Measurements from ENCODE around the gene PF4V1.
A peak's percentile ranks its signal among the peaks of the same experiment; 100 is the strongest.

Gene PF4V1, protein sequence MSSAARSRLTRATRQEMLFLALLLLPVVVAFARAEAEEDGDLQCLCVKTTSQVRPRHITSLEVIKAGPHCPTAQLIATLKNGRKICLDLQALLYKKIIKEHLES

DNA sequence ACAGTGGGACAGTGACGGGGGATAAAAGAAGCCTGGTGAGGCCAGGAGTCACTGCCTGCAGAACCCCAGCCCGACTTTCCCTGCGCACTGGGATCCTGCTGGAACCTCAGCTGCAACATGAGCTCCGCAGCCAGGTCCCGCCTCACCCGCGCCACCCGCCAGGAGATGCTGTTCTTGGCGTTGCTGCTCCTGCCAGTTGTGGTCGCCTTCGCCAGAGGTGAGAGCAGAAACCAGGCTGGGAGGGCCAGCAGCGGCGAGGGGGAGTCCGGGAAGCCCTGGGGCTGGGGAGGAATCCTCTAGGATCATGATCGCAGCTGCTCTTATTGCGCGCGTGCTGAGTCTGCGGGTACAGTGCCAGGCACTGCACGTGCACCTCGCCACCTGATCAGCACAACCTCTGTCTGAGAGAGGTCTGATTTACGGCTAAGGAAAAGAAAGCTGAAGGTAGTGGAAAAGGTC is at the start of gene PF4V1:
Gene PF4V1, plus strand, starts transcription at position 51 of the 459 bp plus-strand sequence. Its CDS starts 67 bp downstream, at position 118.
- DNase-seq, result no peak

DNA sequence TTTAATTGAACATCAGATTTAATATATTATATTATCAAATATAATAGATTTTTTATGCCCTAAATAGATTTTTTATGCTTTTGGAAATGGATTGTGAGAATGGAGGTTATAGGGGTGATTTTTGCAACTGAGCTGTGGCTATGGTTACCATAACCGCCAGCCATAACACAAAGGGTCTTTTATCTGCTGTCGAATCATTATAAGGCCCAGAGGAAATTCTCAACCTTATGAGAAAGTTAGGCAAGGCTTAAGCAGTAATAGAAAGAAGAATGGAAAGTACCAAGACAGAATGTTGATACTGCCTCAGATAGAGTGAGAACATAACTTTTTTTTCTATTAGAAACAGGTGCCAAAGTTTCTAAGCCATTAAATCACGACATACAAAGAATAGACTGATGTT is 42.9 kb upstream of the PF4V1 start:
- no peak for DNase-seq

DNA sequence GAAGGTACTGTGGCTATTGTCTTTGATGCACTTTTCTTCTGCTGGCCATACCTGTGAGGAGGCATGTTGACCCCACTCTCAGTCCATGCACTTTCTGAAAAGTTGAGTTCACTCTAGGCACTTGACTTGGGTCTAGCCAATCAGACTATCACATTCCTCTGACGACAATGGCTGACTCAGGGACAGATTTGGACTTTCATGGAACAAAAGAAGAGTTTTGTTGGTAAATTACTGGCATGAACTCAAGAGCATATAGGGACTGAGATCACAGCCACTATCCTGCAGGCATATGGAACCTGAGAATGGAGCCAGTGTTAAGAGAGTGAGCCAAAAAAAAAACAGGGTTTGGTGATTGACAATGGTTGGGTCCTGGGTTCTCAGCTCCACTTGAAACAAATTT is 41.3 kb upstream of the PF4V1 start:
- no peak for DNase-seq

DNA sequence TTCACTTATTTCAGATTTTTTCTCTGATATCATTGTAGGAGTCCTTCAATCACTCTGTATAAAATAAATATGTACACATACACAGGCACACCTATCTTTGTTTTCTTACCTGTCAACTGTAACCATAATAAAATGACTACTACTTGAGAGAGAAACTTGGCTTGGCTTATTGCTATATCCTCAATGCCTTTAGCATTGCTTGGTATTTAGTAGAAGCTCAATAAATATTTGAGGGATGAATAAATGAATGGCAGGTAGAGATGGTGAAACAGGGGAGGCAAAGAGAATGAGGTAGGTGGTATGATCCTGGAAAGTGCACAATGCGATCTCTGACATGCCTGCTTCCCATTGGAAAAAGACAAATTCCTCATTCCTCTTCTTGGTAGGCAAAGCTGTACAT is 38.4 kb upstream of the PF4V1 start:
- no peak for DNase-seq

DNA sequence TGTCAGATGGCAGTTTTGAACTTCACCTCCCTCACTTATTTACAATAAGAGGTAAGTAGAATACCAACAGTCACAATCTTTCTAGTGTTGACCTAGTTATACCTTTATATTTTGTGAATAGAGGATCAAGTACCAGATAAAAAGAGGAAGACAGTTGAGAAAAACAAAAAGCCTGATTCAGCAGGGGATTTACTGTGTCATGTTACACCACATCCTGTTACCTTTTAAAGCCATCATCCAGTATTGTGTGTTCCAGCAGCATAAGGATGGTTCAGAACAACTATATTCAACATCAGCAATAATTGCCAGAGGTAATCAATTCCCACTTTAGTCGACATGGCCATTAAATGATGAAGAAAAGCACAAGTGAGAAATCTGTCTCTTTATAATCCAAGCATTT is 38.0 kb upstream of the PF4V1 start:
- DNase-seq, result peak; percentile 78

DNA sequence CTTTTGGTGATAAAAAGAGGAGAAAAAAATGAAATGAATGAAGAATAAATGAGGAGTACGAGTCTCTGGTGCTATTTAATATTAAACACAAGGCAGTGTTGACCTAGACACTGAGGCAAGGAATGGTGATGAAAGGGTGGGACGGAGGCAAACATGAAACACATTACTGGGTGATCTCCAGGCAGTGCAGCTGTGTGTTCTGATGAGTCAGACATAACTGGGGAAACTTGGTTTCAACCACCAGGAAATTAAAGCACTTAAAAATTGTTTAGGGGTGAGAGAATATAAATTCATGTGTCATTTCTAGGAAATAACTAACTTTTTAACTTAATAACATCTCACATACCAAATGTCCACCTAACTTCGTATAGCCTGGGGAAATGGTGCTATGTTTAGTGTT is 36.3 kb upstream of the PF4V1 start:
- peak; percentile 79 for DNase-seq

DNA sequence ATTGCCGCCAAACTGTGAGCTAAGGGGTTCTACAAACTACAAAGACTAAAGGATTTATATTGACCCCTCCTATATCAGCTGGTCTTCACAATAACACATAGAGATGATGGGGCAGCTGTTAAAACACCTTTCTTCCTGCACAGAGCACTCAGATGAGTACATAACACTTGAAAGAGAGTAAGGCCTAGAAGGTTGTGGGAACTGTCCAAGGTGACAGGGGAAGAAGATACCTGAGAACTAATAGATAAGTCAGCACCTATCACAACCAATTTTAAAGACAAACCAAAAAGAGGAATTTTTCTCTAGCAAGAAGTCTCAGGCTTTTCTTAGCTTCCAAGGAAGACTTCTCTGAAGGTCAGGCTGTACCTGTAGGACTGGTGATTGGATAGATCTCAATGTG is 35.8 kb upstream of the PF4V1 start:
- DNase-seq, result no peak

DNA sequence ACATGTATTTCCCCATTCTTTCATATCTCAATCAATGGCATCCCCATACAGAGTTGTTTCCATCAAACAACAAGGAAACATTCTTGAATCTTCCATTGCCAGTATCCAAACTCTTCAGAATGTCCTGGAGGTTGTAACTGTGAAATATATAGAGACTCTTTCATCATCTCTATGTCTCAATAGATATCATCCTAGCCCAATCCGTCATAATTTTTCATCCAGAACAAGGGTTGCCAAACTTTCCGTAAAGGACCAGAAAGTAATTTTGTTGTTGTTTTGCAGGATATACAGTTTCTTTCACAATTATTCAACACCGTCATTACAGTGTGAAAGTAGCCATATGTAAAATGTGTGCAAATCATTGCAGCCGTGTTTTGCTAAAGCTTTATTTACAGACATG is 31.8 kb upstream of the PF4V1 start:
- peak; percentile 38 for DNase-seq

DNA sequence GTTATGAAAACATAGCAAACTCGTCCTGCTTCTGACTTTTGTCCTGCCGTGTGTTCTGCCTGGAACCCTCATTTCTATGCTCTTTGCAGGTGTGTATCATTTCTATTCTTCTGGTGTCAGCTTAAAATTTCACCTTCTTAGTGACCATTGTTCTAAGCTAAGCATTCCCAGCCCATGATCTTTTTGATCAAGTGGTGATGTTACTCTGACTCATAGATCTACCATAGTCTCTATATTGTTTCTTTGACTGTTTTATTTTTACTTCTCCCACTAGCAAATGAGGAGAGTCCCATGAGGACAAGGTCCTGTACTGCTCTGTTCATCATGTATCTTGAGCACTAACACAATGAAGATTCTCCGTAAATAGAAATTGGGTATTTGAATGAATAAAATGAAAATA is 30.7 kb upstream of the PF4V1 start:
- no peak for DNase-seq

DNA sequence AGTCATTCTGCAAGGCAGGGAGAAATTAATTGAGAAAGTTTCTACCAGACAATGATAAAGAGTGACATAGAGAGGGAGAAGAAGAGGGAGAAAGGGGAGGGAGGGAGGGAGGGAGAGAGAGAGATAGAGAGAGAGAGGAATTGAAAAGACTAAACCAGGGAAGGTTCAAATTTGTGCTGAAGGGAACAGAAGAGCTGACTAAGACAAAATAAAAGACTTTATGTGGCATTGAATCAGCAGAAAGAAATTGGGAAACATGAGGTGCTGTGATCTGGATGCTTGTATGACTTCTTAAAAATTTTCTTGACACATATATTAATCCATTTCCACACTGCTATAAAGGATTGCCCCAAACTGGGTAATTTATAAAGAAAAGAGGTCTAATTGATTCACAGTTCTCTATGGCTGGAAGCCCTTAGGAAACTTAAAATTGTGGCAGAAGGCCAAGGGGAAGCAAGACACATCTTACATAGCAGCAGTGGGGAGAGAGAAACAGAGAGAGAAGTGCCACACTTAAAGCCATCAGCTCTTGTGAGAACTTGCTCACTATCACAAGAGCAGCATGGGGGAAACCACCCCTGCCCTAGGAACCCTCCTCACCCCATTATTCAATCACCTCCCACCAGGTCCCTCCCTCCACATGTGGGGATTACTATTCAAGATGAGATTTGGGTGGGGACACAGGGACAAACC is 30.1 kb upstream of the PF4V1 start:
- DNase-seq, result peak; percentile 71

DNA sequence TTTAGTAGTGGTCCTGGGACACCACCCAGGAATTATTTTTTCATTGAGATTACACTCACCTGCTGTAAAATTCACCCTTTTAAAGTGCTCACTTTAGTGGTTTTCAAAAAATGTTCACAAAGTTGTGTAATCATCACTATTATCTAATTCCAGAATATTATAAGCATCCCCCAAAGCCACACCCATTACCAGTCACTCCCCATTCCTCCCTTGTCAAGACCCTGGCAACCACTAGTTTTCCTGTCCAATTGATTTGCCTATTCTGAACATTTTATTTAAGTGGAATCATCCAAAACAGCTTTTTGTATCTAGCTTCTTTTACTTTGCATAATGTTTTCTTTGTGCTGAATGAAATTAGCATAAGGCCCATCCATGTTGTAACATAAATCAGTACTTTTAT is 29.3 kb upstream of the PF4V1 start:
- no peak for DNase-seq

DNA sequence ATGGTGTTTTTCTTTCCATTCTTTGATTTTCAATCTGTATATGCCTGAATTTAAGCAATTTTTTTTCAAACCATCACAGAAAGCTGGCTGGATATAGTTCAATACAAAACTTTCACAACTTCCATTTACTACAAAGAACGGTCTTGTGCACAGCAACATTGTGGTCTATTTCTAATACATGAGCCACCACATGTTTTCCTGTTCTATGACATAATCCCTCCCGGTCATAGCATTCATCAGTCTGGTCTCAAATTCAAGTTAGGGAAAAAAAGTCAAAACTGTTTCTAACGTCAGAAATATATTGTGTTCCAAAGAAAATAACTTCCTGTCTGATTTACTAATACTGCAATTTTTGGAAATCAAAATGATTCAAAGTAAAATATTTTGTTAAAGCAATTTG is 24.1 kb upstream of the PF4V1 start:
- peak; percentile 83 for DNase-seq

DNA sequence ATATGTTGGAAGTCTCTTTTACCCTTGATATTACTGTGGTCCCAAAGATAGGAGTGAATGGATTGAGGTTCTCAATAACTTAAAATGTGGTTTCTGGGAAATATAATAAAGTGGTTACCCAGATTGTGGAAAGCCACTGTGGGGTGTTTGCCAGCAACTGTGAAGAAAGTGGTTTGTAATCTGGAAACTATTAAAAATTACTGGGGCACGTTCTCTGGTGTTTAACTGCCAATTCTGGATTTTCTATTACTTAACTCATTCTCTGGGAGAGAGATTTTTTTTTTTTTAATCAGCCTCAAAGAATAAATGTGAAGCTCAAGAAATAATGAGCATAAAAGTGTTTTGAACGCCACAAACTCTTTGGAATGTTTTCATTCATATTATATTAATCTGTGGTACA is 21.5 kb upstream of the PF4V1 start:
- DNase-seq, result no peak

DNA sequence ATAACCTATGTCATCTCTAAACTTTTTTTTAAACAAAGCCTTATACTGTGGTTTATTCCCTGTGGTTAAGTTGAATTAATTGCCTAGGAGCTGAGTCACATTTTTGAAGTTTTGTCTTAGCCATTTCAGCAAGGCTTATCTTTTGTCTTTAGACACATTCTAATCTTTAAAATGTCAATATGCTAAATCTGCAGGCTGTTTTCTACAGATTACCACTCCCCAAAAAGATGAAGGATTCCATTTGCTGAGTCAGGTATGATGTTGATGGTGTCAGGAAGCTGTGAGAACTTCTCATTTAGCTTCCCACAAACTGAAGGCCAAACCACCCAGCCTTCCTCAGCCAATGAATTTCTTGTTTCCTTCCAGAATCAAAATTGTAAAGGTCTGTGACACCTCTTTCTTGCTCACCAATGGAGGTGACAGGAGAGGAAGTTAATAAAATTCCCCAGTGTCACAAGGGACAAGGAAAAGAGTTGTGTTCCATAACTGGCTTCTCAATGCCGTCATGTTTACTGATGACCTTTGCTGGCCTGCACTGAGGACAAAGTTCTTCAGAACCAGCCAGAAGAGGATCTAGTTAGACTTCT is 20.4 kb upstream of the PF4V1 start:
- DNase-seq, result no peak

DNA sequence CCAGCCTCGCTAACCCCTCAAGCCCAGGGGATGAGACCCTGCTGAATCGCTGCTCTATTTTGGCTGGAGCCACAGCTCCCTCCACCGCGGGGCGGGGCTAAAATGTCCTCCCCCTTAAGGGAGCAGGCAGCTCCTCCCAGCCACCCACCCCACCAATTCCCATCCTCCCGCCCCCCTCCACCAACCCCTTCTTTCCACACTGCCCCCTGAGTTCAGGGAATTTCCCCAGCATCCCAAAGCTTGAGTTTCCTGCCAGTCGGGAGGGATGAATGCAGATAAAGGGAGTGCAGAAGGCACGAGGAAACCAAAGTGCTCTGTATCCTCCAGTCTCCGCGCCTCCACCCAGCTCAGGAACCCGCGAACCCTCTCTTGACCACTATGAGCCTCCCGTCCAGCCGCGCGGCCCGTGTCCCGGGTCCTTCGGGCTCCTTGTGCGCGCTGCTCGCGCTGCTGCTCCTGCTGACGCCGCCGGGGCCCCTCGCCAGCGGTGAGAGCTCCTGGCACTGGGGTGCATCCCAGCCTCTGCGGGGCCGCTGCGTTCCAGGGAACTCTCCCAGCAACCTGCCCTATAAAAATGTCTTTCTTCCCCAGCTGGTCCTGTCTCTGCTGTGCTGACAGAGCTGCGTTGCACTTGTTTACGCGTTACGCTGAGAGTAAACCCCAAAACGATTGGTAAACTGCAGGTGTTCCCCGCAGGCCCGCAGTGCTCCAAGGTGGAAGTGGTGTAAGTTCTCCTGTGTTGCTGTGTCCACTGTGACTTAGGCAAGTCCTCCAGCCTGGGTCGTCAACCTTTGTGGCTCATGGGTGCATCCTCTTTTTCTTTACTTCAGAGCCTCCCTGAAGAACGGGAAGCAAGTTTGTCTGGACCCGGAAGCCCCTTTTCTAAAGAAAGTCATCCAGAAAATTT is 16.5 kb upstream of the PF4V1 start, which contains the start of gene CXCL6:
Gene CXCL6, plus strand, starts transcription at position 306 of the 907 bp plus-strand sequence. Its CDS starts 73 bp downstream, at position 379.
- peak; percentile 12 for DNase-seq

DNA sequence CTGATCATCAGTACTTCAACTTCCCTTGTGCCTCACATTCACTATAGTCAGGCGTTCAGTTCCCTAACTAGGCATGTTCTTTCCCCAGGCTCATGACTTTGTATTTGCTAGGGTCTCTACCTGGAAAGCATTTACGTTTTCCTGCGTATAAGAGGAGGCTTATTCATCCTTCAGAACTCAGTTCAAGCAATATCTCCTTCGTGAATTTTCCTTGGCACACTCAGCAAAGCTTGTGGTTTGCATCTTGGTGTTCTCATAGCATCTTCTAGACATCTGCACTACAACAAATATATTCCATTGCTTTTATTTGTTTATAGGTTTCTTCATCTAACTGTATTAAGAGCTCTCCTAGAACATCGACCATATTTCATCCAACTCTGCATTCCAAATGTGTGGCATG is 14.0 kb upstream of the PF4V1 start:
- no peak for DNase-seq

DNA sequence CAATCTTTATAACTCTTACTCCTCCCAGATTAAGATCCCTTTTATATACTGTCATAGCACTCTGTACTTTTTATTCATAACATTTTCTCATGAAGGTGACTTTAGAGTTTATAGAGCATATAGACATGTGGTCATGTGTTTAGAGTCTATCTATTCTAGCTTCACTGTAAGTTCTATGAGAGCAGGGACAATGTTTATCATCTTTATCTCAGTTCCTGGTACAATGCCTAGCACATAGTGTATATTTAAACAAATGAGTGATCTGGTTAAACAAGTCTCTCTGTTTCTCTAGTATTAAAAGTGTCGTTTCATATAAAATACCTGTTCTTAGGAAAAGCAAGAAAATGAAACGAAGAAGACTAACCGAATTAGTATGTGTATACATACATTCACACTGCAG is 13.4 kb upstream of the PF4V1 start:
- no peak for DNase-seq

DNA sequence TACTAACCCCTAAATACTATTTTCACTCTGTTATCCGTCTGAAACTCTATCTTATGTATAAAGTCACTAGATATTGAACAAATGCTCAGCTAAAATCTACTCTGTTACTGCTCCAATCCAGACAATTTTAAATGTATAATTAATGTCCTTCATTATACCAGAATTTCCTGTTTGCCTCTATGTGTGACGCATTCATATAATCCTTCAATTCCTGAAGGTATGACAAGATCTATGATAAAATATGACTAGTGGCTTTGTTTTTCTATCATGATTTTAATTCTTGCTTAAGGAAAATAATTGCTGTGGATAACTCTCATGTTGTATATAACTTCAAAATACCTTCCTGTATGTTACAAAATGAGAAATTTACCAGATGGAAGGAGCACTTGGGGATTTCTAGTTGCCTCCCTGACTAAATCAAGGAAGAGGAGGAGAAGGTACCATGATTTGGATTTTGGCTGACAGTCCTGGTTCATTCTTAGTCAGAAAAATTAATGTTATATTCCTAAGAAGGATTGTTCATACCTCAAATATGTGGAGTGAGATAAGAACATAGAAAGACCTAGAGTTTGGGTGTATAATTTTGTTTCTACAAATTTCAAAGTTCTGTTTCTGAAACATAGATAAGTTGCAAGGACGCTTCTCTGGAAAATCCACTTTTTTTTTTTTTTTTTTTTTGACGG is 11.7 kb upstream of the PF4V1 start:
- no peak for DNase-seq

DNA sequence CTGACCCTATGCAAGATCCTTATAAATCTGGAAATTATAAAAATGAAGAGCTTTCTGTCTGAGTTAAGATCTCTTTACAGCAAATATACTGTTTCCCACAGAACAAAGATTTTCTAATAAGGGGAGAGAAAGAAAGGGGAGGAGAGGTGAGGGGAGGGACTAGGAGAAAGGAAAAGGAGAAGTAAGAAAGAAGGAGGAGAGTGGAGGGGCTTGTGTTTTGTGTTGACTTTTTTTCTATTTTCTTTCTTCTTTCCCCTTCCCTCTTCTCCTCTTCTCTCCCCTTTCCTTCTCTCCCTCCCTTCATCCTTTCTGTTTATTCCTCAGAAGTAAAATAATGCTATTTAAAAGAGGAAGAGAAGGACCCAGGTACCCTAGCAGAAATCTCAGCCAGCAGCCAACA is 10.4 kb upstream of the PF4V1 start:
- no peak for DNase-seq

DNA sequence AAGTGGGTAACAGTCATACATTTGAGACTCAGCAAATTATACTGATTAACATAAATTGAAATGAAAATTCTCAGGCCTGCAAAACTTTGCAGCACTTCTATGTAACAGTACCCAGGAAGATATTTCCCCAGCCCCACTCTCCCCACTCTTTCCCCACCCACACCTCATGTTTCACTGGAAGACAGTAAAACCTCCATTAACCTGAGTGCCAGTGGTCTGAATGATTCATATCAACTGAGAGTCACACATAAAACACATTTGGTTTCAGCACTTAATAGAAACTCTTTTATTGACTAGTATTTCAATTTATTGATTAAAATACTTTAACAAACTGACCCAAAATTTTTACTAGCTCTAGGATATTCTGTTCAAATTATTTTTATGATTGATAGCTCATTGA is 9.7 kb upstream of the PF4V1 start:
- DNase-seq, result no peak

DNA sequence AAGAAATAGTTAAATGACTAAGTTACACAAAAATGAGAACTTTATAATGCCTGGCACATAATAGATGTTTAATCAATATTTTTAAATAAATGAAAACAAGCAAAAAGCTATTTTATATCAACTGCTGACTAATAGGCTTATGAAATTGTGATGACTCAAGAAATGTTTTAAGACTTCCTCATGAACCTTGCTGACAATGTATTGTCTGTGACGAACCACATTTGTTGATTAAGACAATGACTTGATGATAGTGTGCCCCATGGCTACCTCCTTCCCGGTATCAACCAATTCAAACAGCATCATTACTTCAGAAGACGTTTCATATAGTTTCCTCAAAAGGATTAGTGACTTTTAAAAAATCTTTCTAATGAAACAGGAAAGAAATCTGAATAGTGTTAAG is 8.8 kb upstream of the PF4V1 start:
- DNase-seq, result peak; percentile 42

DNA sequence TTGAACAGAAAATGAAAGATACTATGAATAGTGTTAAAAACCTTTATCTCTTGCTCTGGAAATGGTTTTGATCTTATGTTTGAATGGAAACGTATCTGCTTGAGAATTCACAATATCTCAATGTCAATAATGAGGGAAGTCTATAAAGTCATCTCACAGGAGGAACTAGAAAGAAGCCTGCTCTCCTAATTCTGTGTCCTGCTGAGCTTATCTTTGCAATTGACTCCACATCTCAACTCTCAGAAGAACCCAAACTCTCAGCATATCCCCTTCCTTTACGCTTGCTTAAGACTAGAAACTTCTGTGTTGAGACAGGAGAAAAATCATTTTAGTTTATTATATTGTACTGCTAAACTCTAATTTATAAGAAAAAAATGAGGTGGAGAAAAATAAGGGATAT is 8.3 kb upstream of the PF4V1 start:
- peak; percentile 34 for DNase-seq
